Natural killer cell (primary cell): ENCODE measurements around the gene ZNF26. TPM values are rescaled to one million over a fixed set of nuclear protein-coding genes. Genes with fewer than 3 reads are reported as not detected.

Experiments
- ATAC-seq, 3 donors: fragments of 150-1000 bp in 2 of 3; fragments of 200-7000 bp in 1 of 3; cut with Tn5 transposase; 1 replicate in 1 of 3; 2 replicates in 2 of 3; pipeline ENCODE4 v1.10.0; 2021; ENCODE audit warnings: mild to moderate bottlenecking in 2 of 3, moderate library complexity in 2 of 3
- DNase-seq, 2 donors: peaks; one replicate each; pipeline versions ENCODE4 v3.0.0 to v3.0.0-alpha.2; 2013 to 2021; ENCODE audit warnings: mixed read lengths in 1 of 2
- H3K27ac ChIP-seq: one replicate; pipeline ENCODE4 v1.5.1; 2013; ENCODE audit warnings: mild to moderate bottlenecking, low read length
- H3K27me3 ChIP-seq: one replicate; pipeline ENCODE4 v1.6.1; 2013; ENCODE audit warnings: low read length; ENCODE audit not compliant: control insufficient read depth, insufficient read depth
- H3K36me3 ChIP-seq: one replicate; pipeline ENCODE4 v1.6.1; 2013; ENCODE audit warnings: low read length; ENCODE audit not compliant: control insufficient read depth, insufficient read depth
- H3K4me1 ChIP-seq: one replicate; pipeline ENCODE4 v1.6.1; 2013; ENCODE audit warnings: low read length; ENCODE audit not compliant: control insufficient read depth, insufficient read depth
- H3K4me3 ChIP-seq: one replicate; pipeline ENCODE4 v1.5.1; 2013; ENCODE audit warnings: low read length
- H3K9me3 ChIP-seq: one replicate; pipeline ENCODE4 v1.6.1; 2013; ENCODE audit warnings: low read length; ENCODE audit not compliant: control insufficient read depth, insufficient read depth
- H3K27ac Mint-ChIP-seq, 2 donors: one replicate each; pipeline ENCODE4 v1.8.0; 2022; ENCODE audit warnings: mild to moderate bottlenecking in 2 of 2, mixed read lengths in 2 of 2, moderate library complexity in 1 of 2
- H3K27me3 Mint-ChIP-seq, 2 donors: one replicate each; pipeline ENCODE4 v1.8.0; 2022; ENCODE audit warnings: low read depth in 2 of 2, mixed read lengths in 2 of 2
- H3K36me3 Mint-ChIP-seq: one replicate; pipeline ENCODE4 v1.8.0; 2022; ENCODE audit warnings: mixed read lengths
- H3K4me1 Mint-ChIP-seq, 2 donors: one replicate each; pipeline ENCODE4 v1.8.0; 2022; ENCODE audit warnings: mixed read lengths in 2 of 2
- H3K4me3 Mint-ChIP-seq: one replicate; pipeline ENCODE4 v1.8.0; 2022; ENCODE audit warnings: mild to moderate bottlenecking, moderate library complexity, mixed read lengths
- H3K9me3 Mint-ChIP-seq, 2 donors: one replicate each; pipeline ENCODE4 v1.8.0; 2022; ENCODE audit warnings: mixed read lengths in 2 of 2
- CTCF ChIP-seq: fragments of 200-600 bp; IDR thresholded peaks from one replicate; pipeline ENCODE4 v1.8.0; 2022; ENCODE audit warnings: antibody characterized with exemption
- WGBS: methylation state at CpG from one replicate; pipeline ENCODE4 v1.1.7; 2013; ENCODE audit warnings: missing lambda C conversion rate; ENCODE audit not compliant: insufficient coverage; 5-methylcytosine and 5-hydroxymethylcytosine counted together
- intact Hi-C: fragments of 100-400 bp; cut with micrococcal nuclease; formaldehyde crosslinking; loops from one replicate; pipeline ENCODE4 v1.14.2; 2022
- total RNA-seq, 4 donors: library from RNA; stranded (reverse); fragments of 120-200 nt in 1 of 4; gene quantifications; one replicate each; pipeline versions ENCODE4 v1.2.3 to v1.2.4, GENCODE V29; 2013 to 2022

ZNF26 gene
- total RNA-seq, 3 donors from 2014 or later (not counting 1 experiment from before 2014, with no cell fraction given) = 38.7 to 45.1 (median 43.0) TPM

- Histone ChIP-seq H3K27me3 (no peaks in the 10 kb centered on the region), H3K27ac (no peak overlapping the region), H3K4me3 (no peak overlapping the region), H3K4me1 (no peaks in the 10 kb centered on the region), H3K36me3 (peaks cover 28% of the 10 kb centered on the region), H3K9me3 (peaks cover 49% of the 10 kb centered on the region)
- intact Hi-C loops = no loop called here
- H3K9me3 Mint-ChIP-seq = peaks cover 8 to 12% of the 10 kb centered on the region in 2 donors
- ATAC-seq (no peak), DNase-seq (no peak)
- TF ChIP-seq CTCF = no peak
- no peaks in the 10 kb centered on the region for H3K4me1 Mint-ChIP-seq
- no peaks in the 10 kb centered on the region for H3K27me3 Mint-ChIP-seq
- H3K4me3 Mint-ChIP-seq = no peak overlapping the region
- no peak overlapping the region for H3K27ac Mint-ChIP-seq
- H3K36me3 Mint-ChIP-seq = peaks cover 40% of the 10 kb centered on the region
- 98% methylated on average over 13 of the region's 15 CpGs for WGBS
Observed at GRCh38 chr12:132940071-132940719, 46.0 kb upstream of the ZNF26 start.

GRCh38 chr12:132941336-132941954 is 44.7 kb upstream of the ZNF26 start:
- 95% methylated on average over 34 of the region's 34 CpGs for WGBS
- Mint-ChIP-seq H3K27me3 (no peaks in the 10 kb centered on the region), H3K27ac (no peak overlapping the region), H3K4me3 (no peak overlapping the region), H3K36me3 (peaks cover 41% of the 10 kb centered on the region), H3K9me3 (peaks cover 8 to 13% of the 10 kb centered on the region in 2 donors), H3K4me1 (no peaks in the 10 kb centered on the region)
- no peak for DNase-seq
- no peak overlapping the region for H3K27ac ChIP-seq
- intact Hi-C loops = no loop called here
- peaks cover 57% of the 10 kb centered on the region for H3K9me3 ChIP-seq
- H3K36me3 ChIP-seq = peaks cover 36% of the 10 kb centered on the region
- H3K4me1 ChIP-seq = no peaks in the 10 kb centered on the region
- no peak overlapping the region for H3K4me3 ChIP-seq
- no peaks in the 10 kb centered on the region for H3K27me3 ChIP-seq
- ATAC-seq = no peak
- TF ChIP-seq CTCF = no peak

GRCh38 chr12:132942611-132943010 is 43.6 kb upstream of the ZNF26 start:
- TF ChIP-seq CTCF = no peak
- no peak overlapping the region for H3K27ac Mint-ChIP-seq
- no peak for ATAC-seq
- peaks cover 37% of the 10 kb centered on the region for H3K36me3 Mint-ChIP-seq
- H3K4me3 ChIP-seq = no peak overlapping the region
- peaks cover 5 to 10% of the 10 kb centered on the region in 2 donors for H3K9me3 Mint-ChIP-seq
- H3K4me1 Mint-ChIP-seq = no peaks in the 10 kb centered on the region
- no peak for DNase-seq
- H3K9me3 ChIP-seq = peaks cover 64% of the 10 kb centered on the region
- H3K27me3 Mint-ChIP-seq = no peaks in the 10 kb centered on the region
- no peak overlapping the region for H3K27ac ChIP-seq
- no peaks in the 10 kb centered on the region for H3K27me3 ChIP-seq
- no peak overlapping the region for H3K4me3 Mint-ChIP-seq
- 98% methylated on average over 13 of the region's 13 CpGs for WGBS
- H3K36me3 ChIP-seq = peaks cover 36% of the 10 kb centered on the region
- no peaks in the 10 kb centered on the region for H3K4me1 ChIP-seq
- intact Hi-C loops = no loop called here
